Measurements from ENCODE around the gene TXNL4B. TPM values are rescaled to one million over a fixed set of nuclear protein-coding genes. Genes with fewer than 3 reads are reported as not detected.
A peak's percentile ranks its signal among the peaks of the same experiment; 100 is the strongest.

The TXNL4B gene
- total RNA-seq, 4 donors from 2014 or later = 4.6 to 7.5 (median 6.4) TPM

DNA sequence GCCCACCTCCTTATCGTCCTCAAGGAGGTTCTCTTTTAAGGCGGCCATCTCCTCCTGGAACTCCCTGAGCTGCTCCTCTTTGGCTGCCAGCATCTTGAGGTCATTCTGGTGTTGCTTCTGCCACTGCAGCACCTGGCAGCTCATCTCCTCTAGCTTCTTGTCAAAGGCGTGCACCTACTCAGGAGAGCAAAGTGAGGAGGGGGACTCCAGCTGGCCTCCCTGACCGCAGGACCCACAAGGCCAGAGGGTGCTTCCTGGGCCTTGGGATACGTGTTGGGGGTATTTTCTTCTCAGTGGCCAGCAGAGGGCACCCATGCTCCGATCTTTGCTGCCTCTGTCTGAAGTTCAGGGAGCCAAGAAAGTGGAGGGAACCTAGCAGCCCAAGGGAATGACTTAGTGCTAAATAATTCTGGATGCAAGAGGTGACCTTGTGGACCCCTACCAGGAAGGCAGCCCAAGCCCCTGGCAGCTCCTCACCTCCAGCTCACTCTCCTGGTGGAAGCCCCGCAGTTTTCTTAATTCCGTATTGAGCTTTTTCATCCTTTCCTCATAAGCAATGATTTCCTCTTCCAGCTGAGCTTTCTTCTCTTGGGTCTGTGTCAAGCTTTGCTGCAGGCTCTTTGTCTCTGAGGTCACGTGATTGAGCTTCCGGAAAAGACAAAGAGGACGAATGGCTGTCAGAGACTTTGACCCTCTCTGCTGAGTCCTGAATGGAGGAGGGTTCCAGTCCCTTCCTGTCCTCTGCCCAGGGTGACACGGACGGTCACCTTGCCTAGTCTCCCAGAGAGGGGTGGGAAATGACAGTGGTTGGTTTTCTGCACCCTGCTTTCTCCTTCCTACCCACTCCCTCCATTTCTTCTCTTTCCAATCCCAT lies 31.6 kb upstream of the TXNL4B start:
- no peaks in the 10 kb centered on the region for H3K9me3 ChIP-seq
- H3K4me1 ChIP-seq = peaks cover 0 to 12% (median 5%) of the 10 kb centered on the region in 4 donors
- 44% methylated on average over 11 of the region's 13 CpGs for WGBS
- DNase-seq (ENCODE audit: extremely low spot score) = no peak
- H3K27me3 ChIP-seq = no peaks in the 10 kb centered on the region
- H3K36me3 ChIP-seq = no peaks in the 10 kb centered on the region
- no peak overlapping the region for H3K4me3 ChIP-seq
- intact Hi-C loops (cut with DNase I) = no loop called here
- no peak overlapping the region for H3K27ac ChIP-seq (replicated peaks in 1 of 4)
- TF ChIP-seq, protein P1, sequence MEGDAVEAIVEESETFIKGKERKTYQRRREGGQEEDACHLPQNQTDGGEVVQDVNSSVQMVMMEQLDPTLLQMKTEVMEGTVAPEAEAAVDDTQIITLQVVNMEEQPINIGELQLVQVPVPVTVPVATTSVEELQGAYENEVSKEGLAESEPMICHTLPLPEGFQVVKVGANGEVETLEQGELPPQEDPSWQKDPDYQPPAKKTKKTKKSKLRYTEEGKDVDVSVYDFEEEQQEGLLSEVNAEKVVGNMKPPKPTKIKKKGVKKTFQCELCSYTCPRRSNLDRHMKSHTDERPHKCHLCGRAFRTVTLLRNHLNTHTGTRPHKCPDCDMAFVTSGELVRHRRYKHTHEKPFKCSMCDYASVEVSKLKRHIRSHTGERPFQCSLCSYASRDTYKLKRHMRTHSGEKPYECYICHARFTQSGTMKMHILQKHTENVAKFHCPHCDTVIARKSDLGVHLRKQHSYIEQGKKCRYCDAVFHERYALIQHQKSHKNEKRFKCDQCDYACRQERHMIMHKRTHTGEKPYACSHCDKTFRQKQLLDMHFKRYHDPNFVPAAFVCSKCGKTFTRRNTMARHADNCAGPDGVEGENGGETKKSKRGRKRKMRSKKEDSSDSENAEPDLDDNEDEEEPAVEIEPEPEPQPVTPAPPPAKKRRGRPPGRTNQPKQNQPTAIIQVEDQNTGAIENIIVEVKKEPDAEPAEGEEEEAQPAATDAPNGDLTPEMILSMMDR (IDR thresholded peaks at IDR 0.05) = peak; percentile 54 to 79 (median 57)
- no peak for TF ChIP-seq POLR2A (IDR thresholded peaks at IDR 0.05; ENCODE audit: low read depth)

DNA sequence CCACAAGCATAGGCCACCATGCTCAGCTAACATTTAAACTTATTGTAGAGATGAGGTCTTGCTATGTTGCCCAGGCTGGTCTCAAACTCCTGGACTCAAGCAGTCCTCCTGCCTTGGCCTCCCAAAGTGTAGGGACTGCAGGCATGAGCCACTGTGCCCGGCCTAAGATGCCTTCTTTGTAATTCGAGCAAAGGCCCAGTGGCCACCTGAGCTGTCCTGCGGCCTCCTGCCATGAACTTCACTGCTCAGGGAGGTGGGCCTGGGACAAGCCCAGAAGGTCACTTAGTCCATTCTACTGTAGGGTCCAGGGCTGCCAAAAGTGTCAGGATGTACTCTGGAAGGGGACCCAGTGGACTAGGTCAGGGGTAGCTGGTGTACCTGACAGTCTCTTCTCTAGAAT lies 30.7 kb upstream of the TXNL4B start:
- intact Hi-C loops (cut with DNase I) = no loop called here
- no peak for TF ChIP-seq POLR2AphosphoS5 (IDR thresholded peaks at IDR 0.05)
- TF ChIP-seq, protein P1 (IDR thresholded peaks at IDR 0.05) = no peak
- no peak for TF ChIP-seq EP300 (IDR thresholded peaks at IDR 0.05)
- no peak for TF ChIP-seq POLR2A (IDR thresholded peaks at IDR 0.05; ENCODE audit: low read depth)

DNA sequence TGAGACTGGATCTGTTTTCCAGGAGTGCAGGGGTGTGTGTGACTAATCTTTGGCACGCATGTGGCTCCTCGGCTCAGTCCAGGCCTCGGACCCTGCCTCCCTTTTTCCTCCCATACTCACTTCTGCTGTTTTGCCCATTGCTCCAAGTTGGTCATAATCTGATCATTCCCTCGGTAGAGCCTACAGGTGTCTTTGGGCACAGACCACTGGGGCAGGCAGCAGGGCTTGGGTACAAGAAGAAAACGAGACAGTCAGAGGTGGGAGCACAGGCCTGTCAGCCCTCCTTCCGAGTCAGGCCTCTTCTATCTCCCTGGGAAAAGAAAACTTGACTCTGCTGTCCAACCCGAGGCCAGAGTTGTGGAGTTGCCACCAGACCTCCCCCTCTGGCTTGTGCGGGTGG lies 30.0 kb upstream of the TXNL4B start:
- Histone ChIP-seq H3K4me3 (no peak overlapping the region), H3K9me3 (no peaks in the 10 kb centered on the region), H3K27ac (replicated peaks in 1 of 4) (no peak overlapping the region), H3K36me3 (no peaks in the 10 kb centered on the region), H3K4me1 (peaks cover 0 to 12% (median 5%) of the 10 kb centered on the region in 4 donors), H3K27me3 (no peaks in the 10 kb centered on the region)
- no peak for DNase-seq (ENCODE audit: extremely low spot score)
- TF ChIP-seq EP300 (IDR thresholded peaks at IDR 0.05) (no peak), POLR2AphosphoS5 (IDR thresholded peaks at IDR 0.05) (no peak)
- intact Hi-C loops (cut with DNase I) = no loop called here
- WGBS = 77% methylated on average over 6 of the region's 8 CpGs

More for the DNA sequence above, 30.7 kb upstream of the TXNL4B start:
- H3K27me3 ChIP-seq = no peaks in the 10 kb centered on the region
- no peaks in the 10 kb centered on the region for H3K9me3 ChIP-seq
- H3K36me3 ChIP-seq = no peaks in the 10 kb centered on the region
- DNase-seq (ENCODE audit: extremely low spot score) = no peak
- H3K27ac ChIP-seq (replicated peaks in 1 of 4) = no peak overlapping the region
- H3K4me3 ChIP-seq = no peak overlapping the region
- H3K4me1 ChIP-seq = peaks cover 0 to 12% (median 5%) of the 10 kb centered on the region in 4 donors
- 100% methylated on average over 1 of the region's 3 CpGs for WGBS

DNA sequence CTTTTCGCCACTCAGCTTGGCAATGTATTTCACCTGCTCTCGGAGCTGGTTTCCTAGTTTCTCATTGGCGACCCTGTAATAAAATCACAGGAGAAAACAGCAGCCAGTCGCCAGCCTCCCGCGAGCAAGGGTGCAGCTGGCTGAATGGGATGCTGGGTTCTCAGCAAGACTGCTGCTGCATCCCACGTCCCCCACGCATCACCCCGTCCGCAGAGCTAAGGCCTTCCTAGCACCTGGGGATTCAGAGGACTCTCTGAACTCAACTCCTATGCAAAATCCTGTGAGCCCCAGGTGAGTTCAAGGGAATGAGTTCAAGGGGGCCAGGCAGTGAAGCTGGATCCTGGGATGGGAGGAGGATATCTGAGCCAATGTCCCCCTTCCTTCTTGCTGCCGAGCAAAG lies 29.5 kb upstream of the TXNL4B start:
- Histone ChIP-seq H3K4me1 (peaks cover 0 to 12% (median 5%) of the 10 kb centered on the region in 4 donors), H3K27me3 (no peaks in the 10 kb centered on the region), H3K36me3 (no peaks in the 10 kb centered on the region), H3K4me3 (no peak overlapping the region), H3K27ac (replicated peaks in 1 of 4) (no peak overlapping the region), H3K9me3 (no peaks in the 10 kb centered on the region)
- intact Hi-C loops (cut with DNase I) = no loop called here
- 88% methylated on average over 11 of the region's 11 CpGs for WGBS
- TF ChIP-seq EP300 (IDR thresholded peaks at IDR 0.05) = no peak
- TF ChIP-seq, protein P1 (IDR thresholded peaks at IDR 0.05) = no peak
- no peak for TF ChIP-seq POLR2AphosphoS5 (IDR thresholded peaks at IDR 0.05)
- no peak for DNase-seq (ENCODE audit: extremely low spot score)

DNA sequence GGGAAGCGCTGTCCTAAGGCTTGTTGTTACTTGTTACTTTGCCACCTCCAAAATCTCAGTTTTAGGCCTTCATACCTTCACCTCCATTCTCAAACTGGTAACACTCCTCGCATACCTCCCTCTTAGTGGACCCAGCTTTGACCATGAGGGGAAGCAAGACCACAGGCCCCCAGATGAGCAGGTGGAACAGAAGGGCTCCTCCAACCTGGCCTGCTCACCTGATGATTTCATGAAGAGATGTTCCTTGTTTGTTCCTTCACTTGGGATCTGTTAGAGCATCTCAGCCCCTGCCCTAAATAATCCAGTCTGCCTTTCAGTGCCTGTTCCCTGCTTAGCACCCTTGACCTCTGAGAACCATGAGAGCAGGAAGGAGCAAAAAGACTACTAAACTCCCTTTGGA lies 28.9 kb upstream of the TXNL4B start:
- no peak for DNase-seq (ENCODE audit: extremely low spot score)
- no peak for TF ChIP-seq POLR2A (IDR thresholded peaks at IDR 0.05; ENCODE audit: low read depth)
- no peak for TF ChIP-seq POLR2AphosphoS5 (IDR thresholded peaks at IDR 0.05)
- TF ChIP-seq, protein P1 (IDR thresholded peaks at IDR 0.05) = no peak
- no peak for TF ChIP-seq EP300 (IDR thresholded peaks at IDR 0.05)
- intact Hi-C loops (cut with DNase I) = no loop called here
- peaks cover 0 to 12% (median 5%) of the 10 kb centered on the region in 4 donors for H3K4me1 ChIP-seq
- no peaks in the 10 kb centered on the region for H3K9me3 ChIP-seq
- no peaks in the 10 kb centered on the region for H3K27me3 ChIP-seq
- H3K36me3 ChIP-seq = no peaks in the 10 kb centered on the region
- no peak overlapping the region for H3K4me3 ChIP-seq
- H3K27ac ChIP-seq (replicated peaks in 1 of 4) = no peak overlapping the region
- 96% methylated on average over 2 of the region's 2 CpGs for WGBS
